DMS53 treated with DMSO at 0.1 percent for 48 hours (cell line): ENCODE data around the gene CALCB.

Source experiments
- DNase-seq: peaks from one replicate; lab custom pipeline; 2025; ENCODE audit not compliant: unreplicated experiment; lab: John Stamatoyannopoulos, UW

Gene CALCB

GRCh38 chr11:15117751-15118150 lies 44.4 kb downstream of the CALCB start:
- no peak for DNase-seq

GRCh38 chr11:15118431-15118830 lies 45.0 kb downstream of the CALCB start:
- no peak for DNase-seq

GRCh38 chr11:15119352-15119751 lies 46.0 kb downstream of the CALCB start:
- no peak for DNase-seq

- no peak for DNase-seq
Measured at GRCh38 chr11:15119826-15120225, 46.4 kb downstream of the CALCB start.

GRCh38 chr11:15123849-15124248 lies 50.5 kb downstream of the CALCB start:
- DNase-seq: no peak

- DNase-seq: no peak
Measured at GRCh38 chr11:15124528-15124927, 51.1 kb downstream of the CALCB start.

- no peak for DNase-seq
Measured at GRCh38 chr11:15127341-15127740, 53.9 kb downstream of the CALCB start.
